ENCODE results near the gene SORBS2.
A peak's percentile ranks its signal among the peaks of the same experiment; 100 is the strongest.

Gene SORBS2

DNA sequence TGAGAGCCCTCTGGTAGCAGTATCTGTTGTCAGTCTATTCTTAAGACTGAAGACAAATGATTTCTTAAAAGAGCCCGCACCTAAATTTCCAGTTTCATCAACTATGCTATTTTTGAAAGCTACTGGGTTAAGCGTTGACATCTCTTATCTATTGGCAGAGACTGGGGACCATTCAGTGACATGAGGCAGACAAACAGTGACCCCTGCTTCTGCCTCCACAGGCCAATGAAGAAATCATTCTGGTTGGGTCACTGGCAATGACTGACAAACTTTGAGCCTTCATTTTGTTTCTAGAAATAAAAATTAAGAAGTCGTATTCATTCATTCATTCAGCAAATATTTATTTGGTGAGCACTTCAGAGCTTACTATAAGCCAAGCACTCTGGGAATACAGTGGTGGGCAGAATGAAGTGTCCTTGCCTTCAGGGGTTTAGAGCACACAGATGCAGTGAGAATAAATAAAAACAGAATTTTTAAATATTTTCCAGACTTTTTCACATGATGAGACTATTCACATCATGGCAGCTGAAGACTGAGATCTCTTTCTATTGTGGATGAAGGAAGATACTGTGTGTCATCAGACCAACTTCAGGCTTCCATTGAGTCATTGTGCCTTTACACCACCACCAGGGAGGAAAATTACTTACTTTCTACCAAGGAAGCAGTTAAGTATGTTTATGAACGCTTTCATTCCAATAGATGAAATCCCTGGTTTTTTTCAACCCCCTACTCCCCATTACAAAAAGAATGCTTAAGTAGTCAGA is 36.0 kb downstream of the SORBS2 start:
- no peak for DNase-seq (ENCODE audit: low read depth in 2 of 2)

DNA sequence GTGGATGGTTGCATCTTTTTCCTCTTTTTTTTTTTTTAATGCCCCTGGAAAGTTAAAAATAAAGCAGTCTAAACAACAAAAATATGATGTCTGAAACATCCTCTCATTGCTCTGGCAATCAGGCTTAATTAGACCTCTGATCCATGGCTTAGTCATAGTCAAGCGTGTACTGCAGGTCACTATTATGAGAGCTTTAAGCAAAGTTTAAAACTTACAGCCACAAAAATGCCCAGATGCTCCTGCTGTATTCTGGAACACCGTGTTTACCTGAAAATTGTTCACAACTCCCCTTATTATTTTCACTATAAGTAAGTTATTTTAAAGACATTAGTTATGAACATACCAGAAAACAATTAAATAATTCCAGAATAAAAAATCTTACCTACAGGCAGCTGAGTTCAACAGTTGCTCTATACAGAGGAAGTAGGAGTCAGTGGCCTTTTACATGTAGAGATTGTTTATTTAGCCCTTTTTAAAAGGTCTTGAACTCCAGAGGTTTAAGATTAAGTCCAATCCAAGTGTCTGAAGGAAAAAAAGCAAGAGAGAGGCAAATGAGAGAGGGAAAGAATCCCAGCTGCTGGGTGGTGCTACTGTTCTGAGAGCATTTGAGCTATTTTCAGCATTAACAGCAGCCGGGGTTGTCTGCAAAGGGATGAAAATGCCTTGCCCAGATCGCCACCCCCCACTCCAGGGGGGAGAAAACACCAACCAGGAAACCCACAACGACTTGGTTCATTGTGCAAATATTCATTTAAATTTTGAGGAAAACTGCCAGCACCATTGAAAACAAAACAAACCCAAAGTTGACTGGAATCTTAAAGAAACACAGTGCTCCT is 36.9 kb downstream of the SORBS2 start:
- peak; percentile 72 to 74 for DNase-seq (ENCODE audit: low read depth in 2 of 2)

DNA sequence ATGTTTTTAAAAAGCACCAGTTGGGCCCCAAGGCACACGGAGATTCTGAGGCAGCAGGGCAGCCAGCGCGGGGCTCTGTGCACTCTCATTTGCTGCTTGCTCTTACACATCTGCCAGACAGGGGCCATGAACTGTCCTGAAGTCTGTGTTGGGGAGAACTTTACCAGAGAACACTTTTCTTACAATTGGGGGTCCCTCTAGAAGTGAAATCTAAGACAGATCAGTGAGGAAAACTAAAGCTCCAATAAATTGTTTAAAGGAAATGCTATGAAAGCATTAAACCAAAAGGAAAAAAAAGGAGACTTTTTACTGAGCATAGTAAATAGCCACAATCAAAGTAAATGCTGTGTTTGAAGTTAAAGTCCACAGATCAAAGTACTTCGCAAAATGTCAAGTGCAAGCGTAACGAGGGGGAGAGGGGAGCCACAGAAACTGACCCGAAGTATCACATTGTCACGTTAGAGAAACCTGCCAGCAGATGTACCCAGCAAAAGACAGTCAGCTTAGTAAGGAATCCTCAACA is 37.8 kb downstream of the SORBS2 start:
- no peak for DNase-seq (ENCODE audit: low read depth in 2 of 2)

DNA sequence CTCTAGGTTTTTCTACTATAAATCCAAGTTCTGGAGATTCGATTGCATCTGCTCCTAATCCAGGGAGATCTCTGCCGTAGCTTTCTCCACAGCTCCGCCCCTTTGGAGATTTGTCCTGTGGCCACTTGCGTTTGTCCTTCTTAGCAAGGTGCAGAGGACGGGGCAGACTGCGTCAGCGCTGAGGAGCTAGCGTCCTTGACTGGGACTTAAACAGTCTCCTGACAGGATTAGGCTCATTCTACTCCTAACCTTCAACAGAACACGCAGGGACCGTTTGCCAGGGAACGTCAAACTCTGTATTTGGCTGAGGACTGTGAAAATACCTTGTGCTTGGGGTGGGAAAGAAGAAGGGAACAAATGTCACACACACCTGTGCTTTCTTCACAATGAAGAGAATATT is 38.6 kb downstream of the SORBS2 start:
- no peak for DNase-seq (ENCODE audit: low read depth in 2 of 2)

- DNase-seq (ENCODE audit: low read depth in 2 of 2) = no peak
Measured at GRCh38 chr4:185772391-185773093, 39.5 kb downstream of the SORBS2 start.

DNA sequence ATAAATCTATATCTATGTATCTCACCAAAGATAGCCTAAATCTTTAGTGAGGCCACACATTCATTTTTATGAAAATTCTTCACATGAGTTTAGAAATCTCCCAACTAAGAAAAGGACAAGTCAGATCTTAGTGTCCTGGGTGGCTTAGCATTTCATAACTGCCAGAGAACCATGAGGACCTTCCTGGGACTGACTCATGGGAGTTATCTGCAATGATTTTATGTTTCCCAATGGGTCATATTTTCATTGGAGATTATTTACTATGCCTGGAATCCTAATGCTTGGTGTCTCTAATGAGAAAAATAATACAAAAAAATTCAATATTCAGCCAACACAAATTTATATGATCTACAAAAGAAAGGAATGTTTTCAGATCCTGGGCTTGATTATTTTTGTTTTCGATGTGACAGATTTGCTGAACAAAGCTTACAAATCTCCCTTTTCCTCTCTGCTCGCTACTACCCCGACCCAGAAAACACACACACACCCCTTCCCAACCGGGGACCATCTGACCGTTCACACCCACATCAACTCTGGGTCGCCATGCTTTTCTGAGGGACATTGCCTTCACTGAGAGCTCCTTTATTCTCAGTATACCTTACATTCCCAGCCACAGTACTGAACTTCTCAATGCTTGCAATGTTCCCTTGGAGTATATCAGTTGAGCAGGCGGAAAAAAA is 40.1 kb downstream of the SORBS2 start:
- DNase-seq (ENCODE audit: low read depth in 2 of 2) = no peak

DNA sequence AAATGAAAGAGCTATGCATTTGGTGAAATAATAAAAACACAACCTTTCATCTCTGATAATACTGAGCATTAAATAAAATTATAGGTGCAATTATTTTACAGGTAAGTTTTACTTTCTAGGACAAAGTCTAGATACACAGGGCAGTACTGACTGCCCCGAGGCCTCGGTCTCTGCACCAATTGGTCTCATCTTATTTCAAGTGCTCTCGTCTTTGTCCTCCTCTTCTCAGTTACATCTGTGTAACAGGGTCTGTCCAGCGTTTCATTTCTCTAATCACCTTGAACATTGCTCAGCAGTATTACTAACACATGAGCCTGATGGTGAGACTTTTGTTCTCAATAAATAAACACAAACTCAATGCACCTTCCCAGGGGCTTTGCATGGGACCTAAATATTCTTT is 44.5 kb downstream of the SORBS2 start:
- no peak for DNase-seq (ENCODE audit: low read depth in 2 of 2)

GRCh38 chr4:185764876-185765275 is 47.1 kb downstream of the SORBS2 start:
- no peak for DNase-seq (ENCODE audit: low read depth in 2 of 2)

DNA sequence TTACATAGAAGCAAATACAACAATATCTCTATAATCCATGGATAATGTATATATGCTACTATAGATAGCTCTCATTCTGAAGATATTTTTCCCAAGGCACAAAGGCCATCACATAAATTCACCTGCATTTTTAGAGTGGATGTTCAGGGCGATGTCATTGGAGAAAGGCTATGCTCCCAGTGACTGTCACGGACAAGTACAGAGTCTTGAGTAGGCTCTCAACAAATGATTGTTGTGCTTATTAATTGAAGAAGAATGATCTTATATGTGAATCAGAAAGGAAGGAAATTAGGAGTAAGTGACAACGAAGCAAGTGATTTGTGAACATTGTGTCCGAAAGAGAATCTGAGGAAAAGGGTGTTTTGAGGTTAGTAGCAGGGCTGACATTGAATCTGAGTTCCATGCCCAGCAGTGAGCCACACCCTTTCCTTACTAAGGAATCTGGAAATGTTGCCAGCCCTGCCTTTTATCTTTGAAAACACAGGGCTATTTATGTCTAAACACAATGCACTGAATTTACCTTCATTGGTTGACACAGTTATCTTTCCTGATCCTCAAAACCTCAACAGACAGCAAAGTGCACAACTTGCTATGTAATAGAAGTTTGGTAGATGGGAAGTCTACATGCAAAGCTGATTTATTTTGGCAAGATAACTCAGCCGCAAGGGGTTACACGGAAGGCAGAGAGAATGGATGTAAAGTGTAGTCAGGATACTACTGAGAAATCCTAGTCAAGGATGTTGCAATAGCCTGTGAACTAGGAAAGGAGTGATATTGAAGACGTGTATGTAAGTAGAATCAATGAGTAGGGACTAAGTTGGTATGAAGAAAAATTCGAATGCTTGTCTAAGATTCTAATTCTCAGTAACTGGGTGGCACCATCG is 50.4 kb downstream of the SORBS2 start:
- no peak for DNase-seq (ENCODE audit: low read depth in 2 of 2)

- no peak for DNase-seq (ENCODE audit: low read depth in 2 of 2)
Measured at GRCh38 chr4:185758807-185759206, 53.2 kb downstream of the SORBS2 start.

DNA sequence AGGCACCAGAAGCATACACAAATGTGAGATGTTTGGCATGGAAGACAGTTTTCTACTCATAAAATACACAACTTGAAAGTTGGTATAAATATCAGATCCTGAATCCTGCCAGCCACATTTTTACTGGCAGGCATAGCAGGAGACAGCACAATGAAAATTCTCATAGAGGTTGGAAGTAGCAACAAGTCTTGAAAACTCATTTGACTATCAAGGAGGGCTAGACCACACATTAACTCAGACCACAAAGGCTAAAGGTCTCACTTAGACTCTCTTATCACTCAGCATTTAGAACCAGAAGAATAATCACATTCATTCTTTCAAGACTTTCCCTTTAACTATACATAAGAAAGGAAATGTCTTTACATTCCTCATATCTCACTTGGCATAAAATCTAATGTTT is 56.5 kb downstream of the SORBS2 start:
- DNase-seq (ENCODE audit: low read depth in 2 of 2) = no peak

DNA sequence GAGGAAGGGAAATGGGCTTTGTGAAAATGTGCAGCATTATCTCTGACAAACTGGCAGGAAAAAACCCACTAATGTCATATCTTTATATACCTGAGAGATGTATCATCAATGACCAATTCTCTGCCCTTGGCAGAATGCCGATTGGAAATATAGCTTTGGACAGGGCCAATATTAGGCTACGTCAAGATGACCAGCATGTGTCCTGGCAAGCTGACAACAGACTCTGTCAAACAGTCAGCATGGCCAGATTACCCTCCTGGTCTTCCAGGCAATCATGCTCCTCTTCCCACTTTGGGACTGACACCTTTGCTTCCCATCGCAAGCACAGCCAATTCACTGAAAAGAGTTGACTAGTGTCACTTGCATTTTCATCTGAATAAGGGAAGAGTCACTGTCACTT is 57.0 kb downstream of the SORBS2 start:
- DNase-seq (ENCODE audit: low read depth in 2 of 2) = no peak

DNA sequence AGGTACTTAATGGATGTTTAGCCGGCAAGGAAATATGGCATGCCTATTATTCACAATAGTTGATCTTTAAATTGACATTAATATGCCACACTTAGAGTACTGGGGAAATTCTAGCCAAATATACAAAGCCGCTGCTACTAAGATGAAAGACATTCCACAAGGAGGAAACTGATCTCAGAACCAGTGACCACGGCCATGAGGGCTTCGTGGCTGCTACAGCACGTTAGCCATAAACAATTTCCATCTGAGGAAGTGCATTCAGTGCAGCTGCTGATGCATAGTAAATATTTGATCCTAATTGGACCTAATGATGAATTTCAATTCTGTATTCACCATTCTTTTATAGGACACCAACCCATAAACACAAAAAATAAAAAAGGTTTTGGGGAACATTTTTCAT is 59.1 kb downstream of the SORBS2 start:
- no peak for DNase-seq (ENCODE audit: low read depth in 2 of 2)

DNA sequence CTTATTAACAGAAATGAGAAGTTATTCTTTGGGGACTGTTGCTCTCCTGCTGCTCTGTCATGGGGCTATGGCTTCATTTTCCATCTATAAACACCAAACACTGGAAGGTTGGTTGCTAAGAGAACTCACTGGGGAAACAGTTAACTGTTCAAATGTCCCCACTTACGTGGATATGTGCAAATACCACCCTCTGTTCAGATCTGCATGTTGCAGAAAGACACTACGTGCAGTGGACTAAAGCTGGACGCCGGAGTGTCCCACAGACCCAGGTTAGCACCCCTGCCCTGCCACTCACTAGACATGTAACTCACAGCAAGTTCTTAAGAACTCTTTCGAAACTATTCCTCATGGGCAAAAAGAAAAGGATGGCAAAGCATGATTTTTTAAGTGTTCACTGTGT is 62.1 kb downstream of the SORBS2 start:
- DNase-seq (ENCODE audit: low read depth in 2 of 2) = no peak

GRCh38 chr4:185748901-185749390 is 63.0 kb downstream of the SORBS2 start:
- DNase-seq (ENCODE audit: low read depth in 2 of 2) = no peak

DNA sequence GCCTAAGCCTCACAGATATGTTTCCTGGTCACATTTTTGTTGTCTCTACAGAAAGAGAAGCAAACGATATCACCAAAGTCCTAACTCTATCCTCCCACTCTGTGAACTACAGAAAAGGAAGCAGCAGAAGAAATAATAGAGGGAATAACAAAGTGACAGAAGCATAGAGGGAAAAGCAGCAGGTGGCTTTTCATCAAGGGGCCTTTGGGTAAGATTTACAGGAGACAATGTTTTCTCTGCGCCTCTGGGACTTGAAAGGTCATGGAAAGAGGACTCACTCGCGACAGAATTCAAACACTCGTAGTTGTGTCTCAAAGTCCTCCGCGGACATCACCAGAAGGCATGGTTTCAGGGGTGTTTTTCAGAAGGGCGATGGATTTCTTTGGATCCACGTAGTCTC is 66.1 kb downstream of the SORBS2 start:
- no peak for DNase-seq (ENCODE audit: low read depth in 2 of 2)

DNA sequence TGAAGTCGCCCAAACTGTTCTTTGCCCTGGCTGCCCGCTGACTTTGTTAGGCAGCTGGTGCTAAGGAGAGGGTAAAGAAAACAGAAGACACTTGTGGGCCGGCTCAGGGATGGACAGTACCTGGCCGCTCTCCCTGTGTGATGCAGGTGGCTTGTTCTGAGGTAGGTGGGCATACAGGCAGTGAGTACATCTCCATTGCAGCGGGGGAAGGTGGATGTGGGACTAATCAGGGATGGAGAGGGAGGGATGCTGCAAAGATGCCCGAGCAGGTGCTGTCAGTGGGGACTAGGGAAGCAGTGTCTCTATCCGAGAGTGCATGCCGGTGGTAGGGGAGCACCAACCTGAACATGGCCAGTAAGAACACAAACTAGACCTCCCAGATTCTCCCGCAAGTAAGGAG is 67.0 kb downstream of the SORBS2 start:
- no peak for DNase-seq (ENCODE audit: low read depth in 2 of 2)

- no peak for DNase-seq (ENCODE audit: low read depth in 2 of 2)
Measured at GRCh38 chr4:185744488-185744862, 67.5 kb downstream of the SORBS2 start.

GRCh38 chr4:185743722-185744487 is 68.1 kb downstream of the SORBS2 start:
- no peak for DNase-seq (ENCODE audit: low read depth in 2 of 2)

GRCh38 chr4:185742766-185743165 is 69.2 kb downstream of the SORBS2 start:
- DNase-seq (ENCODE audit: low read depth in 2 of 2) = no peak
